ENCODE results near the gene PAXIP1.
A peak's percentile ranks its signal among the peaks of the same experiment; 100 is the strongest.

The PAXIP1 gene

GRCh38 chr7:154913638-154914307 is 89.2 kb downstream of the PAXIP1 start:
- no peaks in the 10 kb centered on the region for H3K9me2 ChIP-seq (replicated peaks; ENCODE audit: control insufficient read depth, low read length)

GRCh38 chr7:154912871-154913637 is 89.9 kb downstream of the PAXIP1 start:
- H3K4me2 ChIP-seq (ENCODE audit: low read length): no peak overlapping the region
- H3K4me1 ChIP-seq (ENCODE audit: control insufficient read depth, low read length): 0 out of 2 replicates have a peak, but pooled peaks cover 3% of the 10 kb centered on the region
- H3K36me3 ChIP-seq (ENCODE audit: control insufficient read depth, low read length): no peaks in the 10 kb centered on the region
- no peaks in the 10 kb centered on the region for H3F3A ChIP-seq (ENCODE audit: control insufficient read depth, insufficient read depth)
- H3K4me3 ChIP-seq (ENCODE audit: low read length): no peak overlapping the region
- H3K9me2 ChIP-seq (replicated peaks; ENCODE audit: control insufficient read depth, low read length): no peaks in the 10 kb centered on the region
- H3K27me3 ChIP-seq (ENCODE audit: control insufficient read depth, low read length): peaks cover 18% of the 10 kb centered on the region
- no peak overlapping the region for H3K27ac ChIP-seq (ENCODE audit: low read depth, low read length)
- H3K79me2 ChIP-seq (ENCODE audit: control insufficient read depth, low read length): no peaks in the 10 kb centered on the region
- H4K20me1 ChIP-seq (ENCODE audit: control insufficient read depth, insufficient read depth, low read depth, low read length): no peaks in the 10 kb centered on the region
- no peak for TF ChIP-seq EZH2phosphoT487 (IDR thresholded peaks at IDR 0.05; ENCODE audit: borderline replicate concordance, low read length)
- no peak for TF ChIP-seq CTCF (IDR thresholded peaks at IDR 0.05; ENCODE audit: low read depth, low read length, poor library complexity, severe bottlenecking)
- no peaks in the 10 kb centered on the region; the same call in 1 of the 2 replicates for H3K9me3 ChIP-seq (ENCODE audit: control insufficient read depth, insufficient read depth, low read length)

More at GRCh38 chr7:154913638-154914307, 89.2 kb downstream of the PAXIP1 start:
- H3K4me3 ChIP-seq (ENCODE audit: low read length): no peak overlapping the region
- peak overlapping the region; percentile 43 for H3K4me2 ChIP-seq (ENCODE audit: low read length)
- no peak overlapping the region for H3K27ac ChIP-seq (ENCODE audit: low read depth, low read length)
- TF ChIP-seq EZH2phosphoT487 (IDR thresholded peaks at IDR 0.05; ENCODE audit: borderline replicate concordance, low read length) (no peak), CTCF (IDR thresholded peaks at IDR 0.05; ENCODE audit: low read depth, low read length, poor library complexity, severe bottlenecking) (peak; percentile 94)
- H3K79me2 ChIP-seq (ENCODE audit: control insufficient read depth, low read length): no peaks in the 10 kb centered on the region
- H3K9me3 ChIP-seq (ENCODE audit: control insufficient read depth, insufficient read depth, low read length): no peaks in the 10 kb centered on the region; the same call in 1 of the 2 replicates
- H3K27me3 ChIP-seq (ENCODE audit: control insufficient read depth, low read length): peaks cover 18% of the 10 kb centered on the region
- 0 out of 2 replicates have a peak, but pooled peaks cover 3% of the 10 kb centered on the region for H3K4me1 ChIP-seq (ENCODE audit: control insufficient read depth, low read length)
- no peaks in the 10 kb centered on the region for H3F3A ChIP-seq (ENCODE audit: control insufficient read depth, insufficient read depth)
- H4K20me1 ChIP-seq (ENCODE audit: control insufficient read depth, insufficient read depth, low read depth, low read length): no peaks in the 10 kb centered on the region
- no peaks in the 10 kb centered on the region for H3K36me3 ChIP-seq (ENCODE audit: control insufficient read depth, low read length)

GRCh38 chr7:154911862-154912455 is 91.0 kb downstream of the PAXIP1 start:
- H3K36me3 ChIP-seq (ENCODE audit: control insufficient read depth, low read length): no peaks in the 10 kb centered on the region
- no peak overlapping the region for H3K4me3 ChIP-seq (ENCODE audit: low read length)
- no peak overlapping the region for H3K27ac ChIP-seq (ENCODE audit: low read depth, low read length)
- H3K27me3 ChIP-seq (ENCODE audit: control insufficient read depth, low read length): peaks cover 18% of the 10 kb centered on the region
- no peaks in the 10 kb centered on the region for H3K79me2 ChIP-seq (ENCODE audit: control insufficient read depth, low read length)
- H3K9me2 ChIP-seq (replicated peaks; ENCODE audit: control insufficient read depth, low read length): no peaks in the 10 kb centered on the region
- H3K4me1 ChIP-seq (ENCODE audit: control insufficient read depth, low read length): 0 out of 2 replicates have a peak, but pooled peaks cover 3% of the 10 kb centered on the region
- peaks cover 4% of the 10 kb centered on the region; the same call in 1 of the 2 replicates for H3K9me3 ChIP-seq (ENCODE audit: control insufficient read depth, insufficient read depth, low read length)
- TF ChIP-seq EZH2phosphoT487 (IDR thresholded peaks at IDR 0.05; ENCODE audit: borderline replicate concordance, low read length): no peak
- TF ChIP-seq CTCF (IDR thresholded peaks at IDR 0.05; ENCODE audit: low read depth, low read length, poor library complexity, severe bottlenecking): no peak
- H3K4me2 ChIP-seq (ENCODE audit: low read length): no peak overlapping the region
- H3F3A ChIP-seq (ENCODE audit: control insufficient read depth, insufficient read depth): no peaks in the 10 kb centered on the region
- no peaks in the 10 kb centered on the region for H4K20me1 ChIP-seq (ENCODE audit: control insufficient read depth, insufficient read depth, low read depth, low read length)
